ENCODE measurements around the gene IRF9. TPM values are rescaled to one million over a fixed set of nuclear protein-coding genes. Genes with fewer than 3 reads are reported as not detected.

IRF9 gene
- total and polyA plus RNA-seq, 2 of the 4 experiments (the other 2 are of a cell fraction) = 25.6 to 34.6 TPM

DNA sequence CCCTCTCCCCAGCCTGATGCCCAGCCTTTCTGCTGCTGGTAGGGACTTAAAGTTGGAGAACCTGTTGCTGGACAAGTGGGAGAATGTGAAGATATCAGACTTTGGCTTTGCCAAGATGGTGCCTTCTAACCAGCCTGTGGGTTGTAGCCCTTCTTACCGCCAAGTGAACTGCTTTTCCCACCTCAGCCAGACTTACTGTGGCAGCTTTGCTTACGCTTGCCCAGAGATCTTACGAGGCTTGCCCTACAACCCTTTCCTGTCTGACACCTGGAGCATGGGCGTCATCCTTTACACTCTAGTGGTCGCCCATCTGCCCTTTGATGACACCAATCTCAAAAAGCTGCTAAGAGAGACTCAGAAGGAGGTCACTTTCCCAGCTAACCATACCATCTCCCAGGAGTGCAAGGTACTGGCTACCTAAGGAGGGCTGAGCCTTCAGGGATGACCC lies 46.1 kb downstream of the IRF9 start:
- Histone ChIP-seq H4K5ac (ENCODE audit: low read depth, low read length) (no peak overlapping the region), H3K23ac (ENCODE audit: low read depth, low read length) (no peak overlapping the region), H4K20me1 (ENCODE audit: insufficient read depth, low read length) (no peaks in the 10 kb centered on the region; the same call in 1 of the 2 replicates), H2BK120ac (ENCODE audit: low read depth, low read length) (no peak overlapping the region), H2AK9ac (replicated peaks; ENCODE audit: low read depth, low read length, poor library complexity) (no peak overlapping the region), H3K18ac (ENCODE audit: low read depth, low read length) (no peak overlapping the region), H2BK15ac (ENCODE audit: low read depth, low read length) (no peak overlapping the region), H3K27me3 (ENCODE audit: control insufficient read depth, insufficient read depth, low read length) (no peaks in the 10 kb centered on the region), H3K4me1 (ENCODE audit: control insufficient read depth, insufficient read depth, low read length) (no peaks in the 10 kb centered on the region), H4K8ac (ENCODE audit: low read depth in 2 of 2, low read length in 2 of 2) (no peak overlapping the region), H4K91ac (ENCODE audit: insufficient read depth, low read depth, low read length) (no peak overlapping the region), H3K4ac (ENCODE audit: low read depth, low read length) (no peak overlapping the region), H3K9me1 (ENCODE audit: insufficient read depth, low read length) (peaks cover 11% of the 10 kb centered on the region; the same call in 1 of the 2 replicates), H3K4me2 (ENCODE audit: low read depth, low read length) (no peak overlapping the region), H3K9me3 (ENCODE audit: control insufficient read depth, insufficient read depth, low read length) (no peaks in the 10 kb centered on the region), H3K9ac (ENCODE audit: low read depth, low read length) (no peak overlapping the region), H2AFZ (replicated peaks; ENCODE audit: low read length, poor library complexity) (no peak overlapping the region), H3K4me3 (ENCODE audit: insufficient read depth, low read depth, low read length) (no peak overlapping the region), H2BK5ac (ENCODE audit: low read depth, low read length, poor library complexity, severe bottlenecking) (no peak overlapping the region), H3K79me1 (ENCODE audit: low read depth in 1 of 2, low read length in 2 of 2) (peaks cover 13 to 49% of the 10 kb centered on the region in 2 experiments), H3K56ac (ENCODE audit: extremely low read depth, insufficient read depth, low read length) (no peak overlapping the region), H2BK20ac (ENCODE audit: low read depth, low read length) (no peak overlapping the region), H3K27ac (ENCODE audit: insufficient read depth, low read length) (no peak overlapping the region), H3K36me3 (ENCODE audit: control insufficient read depth, insufficient read depth, low read length) (peaks cover 50% of the 10 kb centered on the region), H2AK5ac (ENCODE audit: low read depth, low read length) (no peak overlapping the region), H3K14ac (replicated peaks; ENCODE audit: low read depth, low read length) (no peak overlapping the region)
- no peak for ATAC-seq (ENCODE audit: low read depth)
- TF ChIP-seq MAFK (IDR thresholded peaks at IDR 0.05; ENCODE audit: low read depth, low read length) = no peak
- TF ChIP-seq SMC3 (IDR thresholded peaks at IDR 0.05; ENCODE audit: low read depth, low read length) = no peak
- no TSS peak for BruUV-seq (replicated peaks)
- dilution Hi-C loops (cut with HindIII; ENCODE audit: low sequenced_read_pairs, unreplicated experiment) = no loop called here
- 94% methylated on average over 2 of the region's 5 CpGs; no CpG with 5 or more reads in 1 of the 2 experiments for WGBS, 2 experiments (ENCODE audit: extremely low coverage in 2 of 2, insufficient read length in 1 of 2)
- DNase-seq = no peak
- in situ Hi-C loops (cut with MboI; ENCODE audit: low sequenced_read_pairs) = no loop called here
- POLR2A ChIA-PET (ENCODE audit: unreplicated experiment) = no interaction called here
- CTCF ChIA-PET = no interaction called here
- intact Hi-C loops (cut with micrococcal nuclease) = no loop called here

All from IMR-90 (cell line).